Uterus (tissue), 2 donors: ENCODE measurements around the gene MAGEA11.

ENCODE experiments used
- POLR2A ChIP-seq, 2 donors: fragments of 450-650 bp; IDR thresholded peaks; one replicate each; pipeline ENCODE4 v1.6.1; 2016; ENCODE audit warnings: antibody characterized with exemption in 2 of 2, mild to moderate bottlenecking in 1 of 2, moderate library complexity in 1 of 2
- TF ChIP-seq, protein P1 (sequence below), 4 experiments: fragments of 200-600 bp in 2 of 4; fragments of 450-650 bp in 2 of 4; sonication (generic) in 2 of 4; IDR thresholded peaks; one replicate each; pipeline ENCODE4 v1.5.1; 2016 to 2019; ENCODE audit warnings: antibody characterized with exemption in 4 of 4, mild to moderate bottlenecking in 2 of 4, moderate library complexity in 1 of 4

DNA sequence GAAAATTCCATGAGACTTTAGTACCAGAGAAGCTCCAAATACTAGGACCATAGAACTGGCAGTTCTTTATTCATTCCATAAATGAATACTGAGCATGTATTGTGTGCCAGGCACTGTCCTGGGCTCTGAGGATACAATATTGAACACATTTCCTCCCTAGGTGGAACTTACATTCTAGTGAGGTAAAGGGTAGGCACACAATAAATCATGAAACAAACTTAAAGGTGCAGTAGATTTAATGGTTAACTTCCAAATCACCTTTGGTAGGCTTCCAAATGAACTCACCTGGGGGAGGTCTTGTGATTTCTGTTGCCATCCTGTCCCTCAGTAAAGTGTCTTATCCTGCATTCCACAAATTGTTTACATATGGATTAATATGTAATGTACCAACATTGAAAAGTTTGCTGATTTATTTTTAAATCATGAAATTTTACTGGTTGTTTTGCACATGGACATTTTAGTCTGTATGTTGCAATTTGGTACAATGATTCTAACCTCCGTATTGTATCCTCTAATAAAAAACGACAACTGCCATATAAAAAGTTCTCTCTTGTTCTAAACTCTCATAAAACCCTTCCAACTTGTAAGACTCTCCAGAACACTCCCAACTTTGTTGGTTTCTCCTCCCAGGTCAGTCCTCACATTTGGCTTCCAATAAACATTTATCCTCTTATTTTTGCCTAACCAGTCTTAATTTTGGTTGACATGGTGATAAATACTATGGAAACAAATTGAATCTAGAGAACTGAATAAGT, 4.5 kb upstream of the MAGEA11 start:
- TF ChIP-seq, protein P1, sequence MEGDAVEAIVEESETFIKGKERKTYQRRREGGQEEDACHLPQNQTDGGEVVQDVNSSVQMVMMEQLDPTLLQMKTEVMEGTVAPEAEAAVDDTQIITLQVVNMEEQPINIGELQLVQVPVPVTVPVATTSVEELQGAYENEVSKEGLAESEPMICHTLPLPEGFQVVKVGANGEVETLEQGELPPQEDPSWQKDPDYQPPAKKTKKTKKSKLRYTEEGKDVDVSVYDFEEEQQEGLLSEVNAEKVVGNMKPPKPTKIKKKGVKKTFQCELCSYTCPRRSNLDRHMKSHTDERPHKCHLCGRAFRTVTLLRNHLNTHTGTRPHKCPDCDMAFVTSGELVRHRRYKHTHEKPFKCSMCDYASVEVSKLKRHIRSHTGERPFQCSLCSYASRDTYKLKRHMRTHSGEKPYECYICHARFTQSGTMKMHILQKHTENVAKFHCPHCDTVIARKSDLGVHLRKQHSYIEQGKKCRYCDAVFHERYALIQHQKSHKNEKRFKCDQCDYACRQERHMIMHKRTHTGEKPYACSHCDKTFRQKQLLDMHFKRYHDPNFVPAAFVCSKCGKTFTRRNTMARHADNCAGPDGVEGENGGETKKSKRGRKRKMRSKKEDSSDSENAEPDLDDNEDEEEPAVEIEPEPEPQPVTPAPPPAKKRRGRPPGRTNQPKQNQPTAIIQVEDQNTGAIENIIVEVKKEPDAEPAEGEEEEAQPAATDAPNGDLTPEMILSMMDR (IDR thresholded peaks at IDR 0.05): no peak
- TF ChIP-seq POLR2A (IDR thresholded peaks at IDR 0.05): no peak
